Measurements from ENCODE around the gene PRPF40A. TPM values are rescaled to one million over a fixed set of nuclear protein-coding genes. Genes with fewer than 3 reads are reported as not detected.

PRPF40A gene
- total RNA-seq, 1 donor from 2014 or later = 131 TPM

- no peak overlapping the region for H3K9ac ChIP-seq (ENCODE audit: low read length)
- no peaks in the 10 kb centered on the region for H3K36me3 Mint-ChIP-seq (ENCODE audit: low read depth, unreplicated experiment)
- TF ChIP-seq EZH2 (IDR thresholded peaks at IDR 0.05; ENCODE audit: insufficient read depth, low read length) = no peak
- TF ChIP-seq, protein P1, sequence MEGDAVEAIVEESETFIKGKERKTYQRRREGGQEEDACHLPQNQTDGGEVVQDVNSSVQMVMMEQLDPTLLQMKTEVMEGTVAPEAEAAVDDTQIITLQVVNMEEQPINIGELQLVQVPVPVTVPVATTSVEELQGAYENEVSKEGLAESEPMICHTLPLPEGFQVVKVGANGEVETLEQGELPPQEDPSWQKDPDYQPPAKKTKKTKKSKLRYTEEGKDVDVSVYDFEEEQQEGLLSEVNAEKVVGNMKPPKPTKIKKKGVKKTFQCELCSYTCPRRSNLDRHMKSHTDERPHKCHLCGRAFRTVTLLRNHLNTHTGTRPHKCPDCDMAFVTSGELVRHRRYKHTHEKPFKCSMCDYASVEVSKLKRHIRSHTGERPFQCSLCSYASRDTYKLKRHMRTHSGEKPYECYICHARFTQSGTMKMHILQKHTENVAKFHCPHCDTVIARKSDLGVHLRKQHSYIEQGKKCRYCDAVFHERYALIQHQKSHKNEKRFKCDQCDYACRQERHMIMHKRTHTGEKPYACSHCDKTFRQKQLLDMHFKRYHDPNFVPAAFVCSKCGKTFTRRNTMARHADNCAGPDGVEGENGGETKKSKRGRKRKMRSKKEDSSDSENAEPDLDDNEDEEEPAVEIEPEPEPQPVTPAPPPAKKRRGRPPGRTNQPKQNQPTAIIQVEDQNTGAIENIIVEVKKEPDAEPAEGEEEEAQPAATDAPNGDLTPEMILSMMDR (IDR thresholded peaks at IDR 0.05; ENCODE audit: insufficient read depth, low read depth, low read length) = no peak
- no peak overlapping the region for H3K27ac Mint-ChIP-seq (ENCODE audit: unreplicated experiment)
- no peak overlapping the region for H3K4me2 ChIP-seq (ENCODE audit: low read length)
- H3K4me3 ChIP-seq (ENCODE audit: insufficient read depth, low read depth, low read length) = no peak overlapping the region
- H3K27me3 Mint-ChIP-seq (ENCODE audit: low read depth, unreplicated experiment) = no peaks in the 10 kb centered on the region
- no peak overlapping the region for H3K27ac ChIP-seq (ENCODE audit: low read depth, low read length)
- DNase-seq (ENCODE audit: low read depth) (no peak), FAIRE-seq (no peak)
- H3K9me3 Mint-ChIP-seq (ENCODE audit: unreplicated experiment) = no peaks in the 10 kb centered on the region
- no peaks in the 10 kb centered on the region for H3K27me3 ChIP-seq (ENCODE audit: insufficient read depth, low read length)
- no peaks in the 10 kb centered on the region for H3K9me3 ChIP-seq (ENCODE audit: insufficient read depth, low read depth, low read length)
- peaks cover 21% of the 10 kb centered on the region for H3K4me1 Mint-ChIP-seq (ENCODE audit: low read depth, unreplicated experiment)
- H3K4me3 Mint-ChIP-seq (ENCODE audit: unreplicated experiment) = no peak overlapping the region
- no peaks in the 10 kb centered on the region for H4K20me1 ChIP-seq (ENCODE audit: insufficient read depth, low read length)
- peaks cover 9% of the 10 kb centered on the region for H3K4me1 ChIP-seq (ENCODE audit: insufficient read depth, low read length)
- no peak overlapping the region for H2AFZ ChIP-seq (ENCODE audit: low read depth, low read length)
- H3K36me3 ChIP-seq (ENCODE audit: insufficient read depth, low read length) = no peaks in the 10 kb centered on the region
- H3K79me2 ChIP-seq (ENCODE audit: insufficient read depth, low read length) = no peaks in the 10 kb centered on the region
These were observed 109.4 kb downstream of the PRPF40A start for GRCh38 chr2:152607793-152608300.

DNA sequence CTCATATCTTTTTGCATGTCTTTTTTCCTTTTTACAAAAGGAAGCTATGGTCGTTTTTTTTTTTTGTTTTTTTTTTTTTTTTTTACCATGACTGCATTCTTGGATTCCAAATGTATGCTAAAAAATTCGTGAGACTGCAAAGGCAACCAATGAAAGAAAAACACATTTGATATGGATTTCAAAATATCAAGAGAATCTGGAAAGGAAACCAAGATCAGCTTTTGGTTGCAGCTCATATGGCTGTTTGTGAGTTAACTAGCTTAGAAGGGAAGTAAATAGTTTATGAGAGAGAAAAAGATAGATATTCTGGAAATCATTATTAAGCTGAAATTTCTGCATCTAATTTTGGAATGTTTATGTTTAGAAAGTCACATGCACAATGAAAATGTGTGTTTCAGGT lies 110.3 kb downstream of the PRPF40A start:
- H3K4me1 Mint-ChIP-seq (ENCODE audit: low read depth, unreplicated experiment) = peaks cover 20% of the 10 kb centered on the region

GRCh38 chr2:152606081-152606480 lies 111.2 kb downstream of the PRPF40A start:
- H3K9me3 ChIP-seq (ENCODE audit: insufficient read depth, low read depth, low read length) = no peaks in the 10 kb centered on the region
- H3K27me3 ChIP-seq (ENCODE audit: insufficient read depth, low read length) = no peaks in the 10 kb centered on the region
- Mint-ChIP-seq H3K4me3 (ENCODE audit: unreplicated experiment) (no peak overlapping the region), H3K4me1 (ENCODE audit: low read depth, unreplicated experiment) (peaks cover 13% of the 10 kb centered on the region), H3K27me3 (ENCODE audit: low read depth, unreplicated experiment) (no peaks in the 10 kb centered on the region), H3K9me3 (ENCODE audit: unreplicated experiment) (no peaks in the 10 kb centered on the region), H3K36me3 (ENCODE audit: low read depth, unreplicated experiment) (no peaks in the 10 kb centered on the region), H3K27ac (ENCODE audit: unreplicated experiment) (no peak overlapping the region)
- DNase-seq (ENCODE audit: low read depth) (no peak), FAIRE-seq (no peak)
- H3K36me3 ChIP-seq (ENCODE audit: insufficient read depth, low read length) = no peaks in the 10 kb centered on the region
- H3K27ac ChIP-seq (ENCODE audit: low read depth, low read length) = no peak overlapping the region
- H3K4me3 ChIP-seq (ENCODE audit: insufficient read depth, low read depth, low read length) = no peak overlapping the region
- TF ChIP-seq, protein P1 (IDR thresholded peaks at IDR 0.05; ENCODE audit: insufficient read depth, low read depth, low read length) = no peak
- TF ChIP-seq EZH2 (IDR thresholded peaks at IDR 0.05; ENCODE audit: insufficient read depth, low read length) = no peak
- no peak overlapping the region for H2AFZ ChIP-seq (ENCODE audit: low read depth, low read length)
- no peaks in the 10 kb centered on the region for H4K20me1 ChIP-seq (ENCODE audit: insufficient read depth, low read length)
- no peak overlapping the region for H3K4me2 ChIP-seq (ENCODE audit: low read length)
- H3K9ac ChIP-seq (ENCODE audit: low read length) = no peak overlapping the region
- H3K4me1 ChIP-seq (ENCODE audit: insufficient read depth, low read length) = no peaks in the 10 kb centered on the region
- H3K79me2 ChIP-seq (ENCODE audit: insufficient read depth, low read length) = no peaks in the 10 kb centered on the region

More for the DNA sequence above, 110.3 kb downstream of the PRPF40A start:
- no peaks in the 10 kb centered on the region for H4K20me1 ChIP-seq (ENCODE audit: insufficient read depth, low read length)
- no peak overlapping the region for H3K4me2 ChIP-seq (ENCODE audit: low read length)
- Mint-ChIP-seq H3K27ac (ENCODE audit: unreplicated experiment) (no peak overlapping the region), H3K36me3 (ENCODE audit: low read depth, unreplicated experiment) (no peaks in the 10 kb centered on the region), H3K27me3 (ENCODE audit: low read depth, unreplicated experiment) (no peaks in the 10 kb centered on the region), H3K9me3 (ENCODE audit: unreplicated experiment) (no peaks in the 10 kb centered on the region), H3K4me3 (ENCODE audit: unreplicated experiment) (no peak overlapping the region)
- FAIRE-seq (no peak), DNase-seq (ENCODE audit: low read depth) (no peak)
- no peak overlapping the region for H3K9ac ChIP-seq (ENCODE audit: low read length)
- H2AFZ ChIP-seq (ENCODE audit: low read depth, low read length) = no peak overlapping the region
- no peaks in the 10 kb centered on the region for H3K36me3 ChIP-seq (ENCODE audit: insufficient read depth, low read length)
- no peaks in the 10 kb centered on the region for H3K79me2 ChIP-seq (ENCODE audit: insufficient read depth, low read length)
- no peak overlapping the region for H3K4me3 ChIP-seq (ENCODE audit: insufficient read depth, low read depth, low read length)
- H3K4me1 ChIP-seq (ENCODE audit: insufficient read depth, low read length) = peaks cover 6% of the 10 kb centered on the region
- H3K27me3 ChIP-seq (ENCODE audit: insufficient read depth, low read length) = no peaks in the 10 kb centered on the region
- TF ChIP-seq, protein P1 (IDR thresholded peaks at IDR 0.05; ENCODE audit: insufficient read depth, low read depth, low read length) = no peak
- TF ChIP-seq EZH2 (IDR thresholded peaks at IDR 0.05; ENCODE audit: insufficient read depth, low read length) = no peak
- no peaks in the 10 kb centered on the region for H3K9me3 ChIP-seq (ENCODE audit: insufficient read depth, low read depth, low read length)
- H3K27ac ChIP-seq (ENCODE audit: low read depth, low read length) = no peak overlapping the region

Measured in astrocyte (in vitro differentiated cells and primary cell).